ENCODE measurements around the gene ARID5B. TPM values are rescaled to one million over a fixed set of nuclear protein-coding genes. Genes with fewer than 3 reads are reported as not detected.

Gene ARID5B
- total RNA-seq, 4 donors from 2014 or later = 17.7 to 54.6 (median 34.8) TPM

GRCh38 chr10:62106929-62107519, 205.5 kb downstream of the ARID5B start:
- Histone ChIP-seq H3K9me3 (no peaks in the 10 kb centered on the region), H3K27ac (no peak overlapping the region), H3K4me1 (peaks cover 0 to 15% (median 2%) of the 10 kb centered on the region in 4 donors), H3K4me3 (no peak overlapping the region), H3K27me3 (no peaks in the 10 kb centered on the region), H3K36me3 (no peaks in the 10 kb centered on the region)
- DNase-seq = no peak
- intact Hi-C loops (cut with DNase I; ENCODE audit: low total_unique reads) (no loop called here), in situ Hi-C loops (cut with MboI; ENCODE audit: low pct_ligation_motif_present in 1 of 4, low pct_unique_long_range_greater_than_20kb in 1 of 4, low sequenced_read_pairs in 3 of 4) (no loop called here)
- TF ChIP-seq POLR2A (IDR thresholded peaks at IDR 0.05) (no peak), EP300 (IDR thresholded peaks at IDR 0.05; ENCODE audit: low read depth) (no peak), POLR2AphosphoS5 (IDR thresholded peaks at IDR 0.05) (no peak)

GRCh38 chr10:62108759-62109586, 207.5 kb downstream of the ARID5B start:
- H3K27me3 ChIP-seq = no peaks in the 10 kb centered on the region
- no peak overlapping the region for H3K4me3 ChIP-seq
- no peak for DNase-seq
- no peaks in the 10 kb centered on the region for H3K36me3 ChIP-seq
- in situ Hi-C loops (cut with MboI; ENCODE audit: low pct_ligation_motif_present in 1 of 4, low pct_unique_long_range_greater_than_20kb in 1 of 4, low sequenced_read_pairs in 3 of 4) (no loop called here), intact Hi-C loops (cut with DNase I; ENCODE audit: low total_unique reads) (no loop called here)
- H3K9me3 ChIP-seq = no peaks in the 10 kb centered on the region
- H3K27ac ChIP-seq = no peak overlapping the region
- no peak for TF ChIP-seq POLR2A (IDR thresholded peaks at IDR 0.05)
- no peak for TF ChIP-seq POLR2AphosphoS5 (IDR thresholded peaks at IDR 0.05)
- TF ChIP-seq EP300 (IDR thresholded peaks at IDR 0.05; ENCODE audit: low read depth) = no peak
- TF ChIP-seq, protein P1, sequence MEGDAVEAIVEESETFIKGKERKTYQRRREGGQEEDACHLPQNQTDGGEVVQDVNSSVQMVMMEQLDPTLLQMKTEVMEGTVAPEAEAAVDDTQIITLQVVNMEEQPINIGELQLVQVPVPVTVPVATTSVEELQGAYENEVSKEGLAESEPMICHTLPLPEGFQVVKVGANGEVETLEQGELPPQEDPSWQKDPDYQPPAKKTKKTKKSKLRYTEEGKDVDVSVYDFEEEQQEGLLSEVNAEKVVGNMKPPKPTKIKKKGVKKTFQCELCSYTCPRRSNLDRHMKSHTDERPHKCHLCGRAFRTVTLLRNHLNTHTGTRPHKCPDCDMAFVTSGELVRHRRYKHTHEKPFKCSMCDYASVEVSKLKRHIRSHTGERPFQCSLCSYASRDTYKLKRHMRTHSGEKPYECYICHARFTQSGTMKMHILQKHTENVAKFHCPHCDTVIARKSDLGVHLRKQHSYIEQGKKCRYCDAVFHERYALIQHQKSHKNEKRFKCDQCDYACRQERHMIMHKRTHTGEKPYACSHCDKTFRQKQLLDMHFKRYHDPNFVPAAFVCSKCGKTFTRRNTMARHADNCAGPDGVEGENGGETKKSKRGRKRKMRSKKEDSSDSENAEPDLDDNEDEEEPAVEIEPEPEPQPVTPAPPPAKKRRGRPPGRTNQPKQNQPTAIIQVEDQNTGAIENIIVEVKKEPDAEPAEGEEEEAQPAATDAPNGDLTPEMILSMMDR (IDR thresholded peaks at IDR 0.05) = no peak
- H3K4me1 ChIP-seq = peaks cover 0 to 15% (median 2%) of the 10 kb centered on the region in 4 donors

DNA sequence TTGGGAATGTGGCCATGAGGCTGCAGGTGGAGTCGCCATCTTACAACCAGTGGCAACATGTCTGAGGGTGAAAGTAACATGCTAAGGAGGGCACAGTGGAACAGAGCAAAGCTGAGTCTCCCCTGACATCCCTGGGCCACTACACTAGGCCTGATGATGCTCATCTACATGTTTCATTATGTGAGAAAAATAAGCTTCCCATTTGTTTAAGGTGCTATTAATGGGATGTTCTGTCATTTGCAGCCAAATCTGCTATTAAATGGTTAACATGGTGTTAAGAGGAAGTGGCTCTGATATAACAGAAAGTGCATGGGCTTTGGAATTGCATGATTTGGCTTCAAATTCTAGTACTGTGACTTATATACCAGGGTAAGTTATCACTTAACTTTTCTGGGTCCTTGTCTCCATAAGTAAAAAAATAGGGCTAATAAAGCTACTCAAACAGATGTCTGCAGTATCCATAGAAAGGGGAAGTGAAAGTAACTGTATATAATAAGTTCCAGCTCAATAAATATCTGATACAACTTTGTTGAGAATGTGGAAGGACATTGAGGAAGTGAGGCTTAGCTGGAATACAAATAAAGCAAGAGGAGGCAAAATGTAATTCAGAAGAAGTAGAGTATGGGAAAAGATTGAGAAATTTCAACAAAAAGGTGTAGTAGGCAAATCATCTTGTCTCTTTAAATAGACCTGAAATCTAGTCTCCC, 208.2 kb downstream of the ARID5B start:
- H3K27ac ChIP-seq = no peak overlapping the region
- WGBS, 2 donors (ENCODE audit: low coverage in 1 of 2) = 94 to 100% methylated on average over 1 of the region's 1 CpG
- H3K36me3 ChIP-seq = no peaks in the 10 kb centered on the region
- H3K4me1 ChIP-seq = peaks cover 0 to 15% (median 2%) of the 10 kb centered on the region in 4 donors
- no peaks in the 10 kb centered on the region for H3K27me3 ChIP-seq
- TF ChIP-seq EP300 (IDR thresholded peaks at IDR 0.05; ENCODE audit: low read depth) = no peak
- TF ChIP-seq, protein P1 (IDR thresholded peaks at IDR 0.05) = no peak
- TF ChIP-seq POLR2AphosphoS5 (IDR thresholded peaks at IDR 0.05) = no peak
- no peak for TF ChIP-seq POLR2A (IDR thresholded peaks at IDR 0.05)
- DNase-seq = no peak
- no peak overlapping the region for H3K4me3 ChIP-seq
- in situ Hi-C loops (cut with MboI; ENCODE audit: low pct_ligation_motif_present in 1 of 4, low pct_unique_long_range_greater_than_20kb in 1 of 4, low sequenced_read_pairs in 3 of 4) = no loop called here
- intact Hi-C loops (cut with DNase I; ENCODE audit: low total_unique reads) = no loop called here
- H3K9me3 ChIP-seq = no peaks in the 10 kb centered on the region

- intact Hi-C loops (cut with DNase I; ENCODE audit: low total_unique reads) = no loop called here
- TF ChIP-seq POLR2AphosphoS5 (IDR thresholded peaks at IDR 0.05) = no peak
- TF ChIP-seq, protein P1 (IDR thresholded peaks at IDR 0.05) = no peak
- no peak for TF ChIP-seq POLR2A (IDR thresholded peaks at IDR 0.05)
- no peak for TF ChIP-seq EP300 (IDR thresholded peaks at IDR 0.05; ENCODE audit: low read depth)
These were observed 210.8 kb downstream of the ARID5B start for GRCh38 chr10:62112300-62112699.

More at GRCh38 chr10:62112300-62112699, 210.8 kb downstream of the ARID5B start:
- no peaks in the 10 kb centered on the region for H3K27me3 ChIP-seq
- peaks cover 0 to 15% (median 2%) of the 10 kb centered on the region in 4 donors for H3K4me1 ChIP-seq
- no peak overlapping the region for H3K4me3 ChIP-seq
- no peaks in the 10 kb centered on the region for H3K36me3 ChIP-seq
- H3K9me3 ChIP-seq = no peaks in the 10 kb centered on the region
- DNase-seq = no peak
- H3K27ac ChIP-seq = no peak overlapping the region
- in situ Hi-C loops (cut with MboI; ENCODE audit: low pct_ligation_motif_present in 1 of 4, low pct_unique_long_range_greater_than_20kb in 1 of 4, low sequenced_read_pairs in 3 of 4) = no loop called here

Measured in transverse colon (tissue), 4 donors.